GM12878 (cell line): ENCODE measurements around the gene CHERP.

Source experiments
- ATF7 ChIP-seq: fragments of 450-650 bp; IDR thresholded peaks from 2 replicates; pipeline ENCODE4 v1.6.1; 2016; ENCODE audit warnings: low read depth, mild to moderate bottlenecking
- CHD4 ChIP-seq: fragments of 200-600 bp; sonication (generic); IDR thresholded peaks from 2 replicates; pipeline ENCODE4 v1.6.1; 2016; ENCODE audit warnings: mild to moderate bottlenecking
- DPF2 ChIP-seq: fragments of 450-650 bp; IDR thresholded peaks from 2 replicates; pipeline ENCODE4 v1.6.1; 2017; ENCODE audit warnings: mild to moderate bottlenecking
- EP300 ChIP-seq, 2 experiments: fragments of 150-350 bp in 1 of 2; IDR thresholded peaks; 2 replicates each; pipeline ENCODE4 v1.6.1; 2011 to 2012; ENCODE audit warnings: low read depth in 2 of 2, low read length in 2 of 2, borderline replicate concordance in 1 of 2, improper control_type of control experiment in 1 of 2, inconsistent platforms in 1 of 2; ENCODE audit not compliant: control insufficient read depth in 1 of 2
- LARP7 ChIP-seq: fragments of 450-650 bp; IDR thresholded peaks from 2 replicates; pipeline ENCODE4 v1.6.1; 2017; ENCODE audit warnings: mild to moderate bottlenecking
- ZNF274 ChIP-seq: IDR thresholded peaks from one replicate; pipeline ENCODE4 v1.8.0; 2011; ENCODE audit not compliant: insufficient read length, insufficient read depth
- TF ChIP-seq, protein P1 (sequence below), 3 experiments: IDR thresholded peaks in 2 of 3; conservative IDR thresholded peaks in 1 of 3; 2 replicates each; pipeline ENCODE4 v1.5.1; 2011; ENCODE audit warnings: low read depth in 3 of 3, low read length in 3 of 3, mild to moderate bottlenecking in 3 of 3, control low read depth in 2 of 3, moderate library complexity in 2 of 3, inconsistent platforms in 1 of 3, mixed read lengths in 1 of 3; ENCODE audit not compliant: control insufficient read depth in 2 of 3, insufficient read depth in 1 of 3; ENCODE audit errors: extremely low read depth in 1 of 3
- TF ChIP-seq, protein P2 (sequence below): fragments of 450-650 bp; IDR thresholded peaks from 2 replicates; pipeline ENCODE4 v1.6.1; 2016; ENCODE audit warnings: mild to moderate bottlenecking, moderate library complexity, borderline replicate concordance

DNA sequence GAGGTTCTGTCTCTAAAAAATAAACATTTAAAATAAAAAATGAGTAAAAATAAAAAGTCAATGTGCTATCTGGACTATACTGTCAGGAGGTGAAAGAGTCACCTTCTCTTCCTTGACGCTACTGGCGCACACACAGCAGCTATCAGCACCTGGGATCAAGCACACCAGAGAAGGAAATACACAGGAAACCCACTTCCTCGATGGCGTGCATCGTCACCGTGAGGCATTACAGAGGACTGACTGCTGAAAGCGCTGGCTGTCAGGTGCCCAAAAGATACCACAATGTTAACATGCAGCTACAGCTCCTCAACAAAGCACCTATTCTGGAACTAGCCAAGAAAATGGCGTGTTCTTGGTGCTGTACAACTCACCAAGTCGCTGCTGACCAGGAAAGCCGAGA is 23.9 kb upstream of the CHERP start:
- TF ChIP-seq ZNF274 (no peak), LARP7 (no peak), CHD4 (no peak), EP300 (IDR thresholded peaks at IDR 0.05; ENCODE audit: borderline replicate concordance in 1 of 2, control insufficient read depth in 1 of 2, low read depth in 2 of 2, low read length in 2 of 2) (no peak), ATF7 (no peak), DPF2 (no peak)
- TF ChIP-seq, protein P1, sequence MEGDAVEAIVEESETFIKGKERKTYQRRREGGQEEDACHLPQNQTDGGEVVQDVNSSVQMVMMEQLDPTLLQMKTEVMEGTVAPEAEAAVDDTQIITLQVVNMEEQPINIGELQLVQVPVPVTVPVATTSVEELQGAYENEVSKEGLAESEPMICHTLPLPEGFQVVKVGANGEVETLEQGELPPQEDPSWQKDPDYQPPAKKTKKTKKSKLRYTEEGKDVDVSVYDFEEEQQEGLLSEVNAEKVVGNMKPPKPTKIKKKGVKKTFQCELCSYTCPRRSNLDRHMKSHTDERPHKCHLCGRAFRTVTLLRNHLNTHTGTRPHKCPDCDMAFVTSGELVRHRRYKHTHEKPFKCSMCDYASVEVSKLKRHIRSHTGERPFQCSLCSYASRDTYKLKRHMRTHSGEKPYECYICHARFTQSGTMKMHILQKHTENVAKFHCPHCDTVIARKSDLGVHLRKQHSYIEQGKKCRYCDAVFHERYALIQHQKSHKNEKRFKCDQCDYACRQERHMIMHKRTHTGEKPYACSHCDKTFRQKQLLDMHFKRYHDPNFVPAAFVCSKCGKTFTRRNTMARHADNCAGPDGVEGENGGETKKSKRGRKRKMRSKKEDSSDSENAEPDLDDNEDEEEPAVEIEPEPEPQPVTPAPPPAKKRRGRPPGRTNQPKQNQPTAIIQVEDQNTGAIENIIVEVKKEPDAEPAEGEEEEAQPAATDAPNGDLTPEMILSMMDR (IDR thresholded peaks at IDR 0.05 in 2 of 3, conservative IDR thresholded peaks at IDR 0.05 in 1 of 3; ENCODE audit: control insufficient read depth in 2 of 3, extremely low read depth in 1 of 3, insufficient read depth in 1 of 3, low read depth in 3 of 3, low read length in 3 of 3), result no peak
- TF ChIP-seq, protein P2, sequence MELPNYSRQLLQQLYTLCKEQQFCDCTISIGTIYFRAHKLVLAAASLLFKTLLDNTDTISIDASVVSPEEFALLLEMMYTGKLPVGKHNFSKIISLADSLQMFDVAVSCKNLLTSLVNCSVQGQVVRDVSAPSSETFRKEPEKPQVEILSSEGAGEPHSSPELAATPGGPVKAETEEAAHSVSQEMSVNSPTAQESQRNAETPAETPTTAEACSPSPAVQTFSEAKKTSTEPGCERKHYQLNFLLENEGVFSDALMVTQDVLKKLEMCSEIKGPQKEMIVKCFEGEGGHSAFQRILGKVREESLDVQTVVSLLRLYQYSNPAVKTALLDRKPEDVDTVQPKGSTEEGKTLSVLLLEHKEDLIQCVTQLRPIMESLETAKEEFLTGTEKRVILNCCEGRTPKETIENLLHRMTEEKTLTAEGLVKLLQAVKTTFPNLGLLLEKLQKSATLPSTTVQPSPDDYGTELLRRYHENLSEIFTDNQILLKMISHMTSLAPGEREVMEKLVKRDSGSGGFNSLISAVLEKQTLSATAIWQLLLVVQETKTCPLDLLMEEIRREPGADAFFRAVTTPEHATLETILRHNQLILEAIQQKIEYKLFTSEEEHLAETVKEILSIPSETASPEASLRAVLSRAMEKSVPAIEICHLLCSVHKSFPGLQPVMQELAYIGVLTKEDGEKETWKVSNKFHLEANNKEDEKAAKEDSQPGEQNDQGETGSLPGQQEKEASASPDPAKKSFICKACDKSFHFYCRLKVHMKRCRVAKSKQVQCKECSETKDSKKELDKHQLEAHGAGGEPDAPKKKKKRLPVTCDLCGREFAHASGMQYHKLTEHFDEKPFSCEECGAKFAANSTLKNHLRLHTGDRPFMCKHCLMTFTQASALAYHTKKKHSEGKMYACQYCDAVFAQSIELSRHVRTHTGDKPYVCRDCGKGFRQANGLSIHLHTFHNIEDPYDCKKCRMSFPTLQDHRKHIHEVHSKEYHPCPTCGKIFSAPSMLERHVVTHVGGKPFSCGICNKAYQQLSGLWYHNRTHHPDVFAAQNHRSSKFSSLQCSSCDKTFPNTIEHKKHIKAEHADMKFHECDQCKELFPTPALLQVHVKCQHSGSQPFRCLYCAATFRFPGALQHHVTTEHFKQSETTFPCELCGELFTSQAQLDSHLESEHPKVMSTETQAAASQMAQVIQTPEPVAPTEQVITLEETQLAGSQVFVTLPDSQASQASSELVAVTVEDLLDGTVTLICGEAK, result no peak
